Astrocyte (in vitro differentiated cells and primary cell): ENCODE measurements around the gene ATF2. TPM values are rescaled to one million over a fixed set of nuclear protein-coding genes. Genes with fewer than 3 reads are reported as not detected.

Source experiments
- DNase-seq: peaks from one replicate; pipeline ENCODE4 v3.0.0-alpha.2; 2010; ENCODE audit warnings: low read depth
- FAIRE-seq: peaks from 2 replicates; lab custom pipeline; 2011; peaks lifted over from hg19 to GRCh38; lab: Jason Lieb, UNC
- H2AFZ ChIP-seq: 2 replicates; pipeline ENCODE4 v1.6.0; 2012; ENCODE audit warnings: low read depth, low read length, inconsistent platforms
- H3K27ac ChIP-seq: 2 replicates; pipeline ENCODE4 v1.5.1; 2011; ENCODE audit warnings: low read depth, low read length, inconsistent platforms
- H3K27me3 ChIP-seq: 2 replicates; pipeline ENCODE4 v1.6.0; 2011; ENCODE audit warnings: low read length, inconsistent platforms; ENCODE audit not compliant: insufficient read depth
- H3K36me3 ChIP-seq: 2 replicates; pipeline ENCODE4 v1.5.1; 2011; ENCODE audit warnings: low read length, inconsistent platforms; ENCODE audit not compliant: insufficient read depth
- H3K4me1 ChIP-seq: 2 replicates; pipeline ENCODE4 v1.5.1; 2011; ENCODE audit warnings: low read length, inconsistent platforms; ENCODE audit not compliant: insufficient read depth
- H3K4me2 ChIP-seq: 2 replicates; pipeline ENCODE4 v1.6.0; 2012; ENCODE audit warnings: low read length, inconsistent platforms
- H3K4me3 ChIP-seq: 2 replicates; pipeline ENCODE4 v1.5.1; 2011; ENCODE audit warnings: low read depth, mild to moderate bottlenecking, low read length, inconsistent platforms; ENCODE audit not compliant: insufficient read depth
- H3K79me2 ChIP-seq: 2 replicates; pipeline ENCODE4 v1.6.0; 2012; ENCODE audit warnings: mild to moderate bottlenecking, low read length, inconsistent platforms; ENCODE audit not compliant: insufficient read depth
- H3K9ac ChIP-seq: 2 replicates; pipeline ENCODE4 v1.6.0; 2012; ENCODE audit warnings: mild to moderate bottlenecking, low read length, inconsistent platforms
- H3K9me3 ChIP-seq: 2 replicates; pipeline ENCODE4 v1.5.1; 2012; ENCODE audit warnings: low read depth, mild to moderate bottlenecking, low read length, inconsistent platforms; ENCODE audit not compliant: insufficient read depth
- H4K20me1 ChIP-seq: 2 replicates; pipeline ENCODE4 v1.6.0; 2012; ENCODE audit warnings: low read length, inconsistent platforms; ENCODE audit not compliant: insufficient read depth
- H3K27ac Mint-ChIP-seq: one replicate; pipeline ENCODE4 v1.8.0; 2021; ENCODE audit warnings: mild to moderate bottlenecking, mixed read lengths; ENCODE audit not compliant: unreplicated experiment
- H3K27me3 Mint-ChIP-seq: one replicate; pipeline ENCODE4 v1.8.0; 2021; ENCODE audit warnings: low read depth, mixed read lengths; ENCODE audit not compliant: unreplicated experiment
- H3K36me3 Mint-ChIP-seq: one replicate; pipeline ENCODE4 v1.8.0; 2021; ENCODE audit warnings: low read depth, mixed read lengths; ENCODE audit not compliant: unreplicated experiment
- H3K4me1 Mint-ChIP-seq: one replicate; pipeline ENCODE4 v1.8.0; 2021; ENCODE audit warnings: low read depth, mixed read lengths; ENCODE audit not compliant: unreplicated experiment
- H3K4me3 Mint-ChIP-seq: one replicate; pipeline ENCODE4 v1.8.0; 2021; ENCODE audit warnings: mild to moderate bottlenecking, moderate library complexity, mixed read lengths; ENCODE audit not compliant: unreplicated experiment
- H3K9me3 Mint-ChIP-seq: one replicate; pipeline ENCODE4 v1.8.0; 2021; ENCODE audit warnings: mild to moderate bottlenecking, mixed read lengths; ENCODE audit not compliant: unreplicated experiment
- EZH2 ChIP-seq: IDR thresholded peaks from 2 replicates; pipeline ENCODE4 v1.6.1; 2012; ENCODE audit warnings: mild to moderate bottlenecking, low read length, inconsistent platforms; ENCODE audit not compliant: insufficient read depth
- microRNA-seq: library from miRNA; unstranded; fragments of <30 nt; microRNA quantifications from one replicate; pipeline ENCODE4 v1.2.0, GENCODE V29; 2020
- total RNA-seq: library from RNA; stranded (reverse); gene quantifications from 2 replicates; pipeline ENCODE4 v1.2.1, GENCODE V29; 2021
- TF ChIP-seq, protein P1 (sequence below): IDR thresholded peaks from 2 replicates; pipeline ENCODE4 v1.5.1; 2011; ENCODE audit warnings: low read depth, mild to moderate bottlenecking, inconsistent platforms, low read length, moderate library complexity; ENCODE audit not compliant: insufficient read depth

Gene ATF2
- total RNA-seq, 1 donor from 2014 or later, result 54.7 TPM

- no peaks in the 10 kb centered on the region for H3K9me3 ChIP-seq
- H3K4me1 Mint-ChIP-seq, result no peaks in the 10 kb centered on the region
- H3K36me3 Mint-ChIP-seq, result no peaks in the 10 kb centered on the region
- no peak overlapping the region for H2AFZ ChIP-seq
- H3K27me3 Mint-ChIP-seq, result no peaks in the 10 kb centered on the region
- H3K27ac Mint-ChIP-seq, result no peak overlapping the region
- no peaks in the 10 kb centered on the region for H3K36me3 ChIP-seq
- H3K9ac ChIP-seq, result no peak overlapping the region
- DNase-seq (no peak), FAIRE-seq (no peak)
- H3K4me3 ChIP-seq, result no peak overlapping the region
- no peak overlapping the region for H3K27ac ChIP-seq
- H3K4me3 Mint-ChIP-seq, result no peak overlapping the region
- H3K79me2 ChIP-seq, result no peaks in the 10 kb centered on the region
- H3K27me3 ChIP-seq, result no peaks in the 10 kb centered on the region
- no peak overlapping the region for H3K4me2 ChIP-seq
- H3K9me3 Mint-ChIP-seq, result no peaks in the 10 kb centered on the region
- no peaks in the 10 kb centered on the region for H3K4me1 ChIP-seq
- TF ChIP-seq EZH2, result no peak
- TF ChIP-seq, protein P1, sequence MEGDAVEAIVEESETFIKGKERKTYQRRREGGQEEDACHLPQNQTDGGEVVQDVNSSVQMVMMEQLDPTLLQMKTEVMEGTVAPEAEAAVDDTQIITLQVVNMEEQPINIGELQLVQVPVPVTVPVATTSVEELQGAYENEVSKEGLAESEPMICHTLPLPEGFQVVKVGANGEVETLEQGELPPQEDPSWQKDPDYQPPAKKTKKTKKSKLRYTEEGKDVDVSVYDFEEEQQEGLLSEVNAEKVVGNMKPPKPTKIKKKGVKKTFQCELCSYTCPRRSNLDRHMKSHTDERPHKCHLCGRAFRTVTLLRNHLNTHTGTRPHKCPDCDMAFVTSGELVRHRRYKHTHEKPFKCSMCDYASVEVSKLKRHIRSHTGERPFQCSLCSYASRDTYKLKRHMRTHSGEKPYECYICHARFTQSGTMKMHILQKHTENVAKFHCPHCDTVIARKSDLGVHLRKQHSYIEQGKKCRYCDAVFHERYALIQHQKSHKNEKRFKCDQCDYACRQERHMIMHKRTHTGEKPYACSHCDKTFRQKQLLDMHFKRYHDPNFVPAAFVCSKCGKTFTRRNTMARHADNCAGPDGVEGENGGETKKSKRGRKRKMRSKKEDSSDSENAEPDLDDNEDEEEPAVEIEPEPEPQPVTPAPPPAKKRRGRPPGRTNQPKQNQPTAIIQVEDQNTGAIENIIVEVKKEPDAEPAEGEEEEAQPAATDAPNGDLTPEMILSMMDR, result no peak
- H4K20me1 ChIP-seq, result no peaks in the 10 kb centered on the region
Measured at GRCh38 chr2:175025233-175025632, 142.8 kb downstream of the ATF2 start.

- no peaks in the 10 kb centered on the region for H3K27me3 Mint-ChIP-seq
- Histone ChIP-seq H3K4me2 (no peak overlapping the region), H3K79me2 (no peaks in the 10 kb centered on the region), H3K9me3 (no peaks in the 10 kb centered on the region), H3K9ac (no peak overlapping the region), H3K4me1 (no peaks in the 10 kb centered on the region), H4K20me1 (no peaks in the 10 kb centered on the region), H3K4me3 (no peak overlapping the region), H3K27me3 (no peaks in the 10 kb centered on the region), H3K36me3 (no peaks in the 10 kb centered on the region), H2AFZ (no peak overlapping the region), H3K27ac (no peak overlapping the region)
- TF ChIP-seq, protein P1, result no peak
- no peak for TF ChIP-seq EZH2
- H3K9me3 Mint-ChIP-seq, result no peaks in the 10 kb centered on the region
- no peak overlapping the region for H3K4me3 Mint-ChIP-seq
- FAIRE-seq, result no peak
- H3K4me1 Mint-ChIP-seq, result no peaks in the 10 kb centered on the region
- no peak overlapping the region for H3K27ac Mint-ChIP-seq
- no peak for DNase-seq
- H3K36me3 Mint-ChIP-seq, result peaks cover 2% of the 10 kb centered on the region
Measured at GRCh38 chr2:175022923-175023322, 145.1 kb downstream of the ATF2 start.

Small RNA genes within 50 kb of the gene (microRNA-seq; reads per million reads assigned to microRNA genes)
- gene MIR933, result 12.6 reads per million, percentile 40 among the genes with 10 or more reads in this experiment

Other genes with a start within 250 kb of the ATF2 start
- gene CHN1, start 162.8 kb downstream of the ATF2 start, total RNA-seq, result 23.9 and 28.8 TPM in 2 replicates
- gene ATP5MC3, start 13.5 kb upstream of the ATF2 start, total RNA-seq, result 273 and 289 TPM in 2 replicates